Pancreas (tissue), 10 donors: ENCODE results near the gene SORCS2. TPM values are rescaled to one million over a fixed set of nuclear protein-coding genes. Genes with fewer than 3 reads are reported as not detected.

ENCODE experiments used
- ATAC-seq, 4 donors: fragments of 200-7000 bp; cut with Tn5 transposase; one replicate each; pipeline versions ENCODE4 v1.8.0 to v1.9.1; 2020; ENCODE audit warnings: mild to moderate bottlenecking in 4 of 4, moderate library complexity in 4 of 4
- DNase-seq, 6 donors: peaks; one replicate each; pipeline ENCODE4 v3.0.0-alpha.2; 2020
- FAIRE-seq: peaks from 2 replicates; lab custom pipeline; 2012; peaks lifted over from hg19 to GRCh38; lab: Jason Lieb, UNC
- H3K27ac ChIP-seq, 4 donors: fragments of 200-600 bp; sonication (generic); 1 replicate in 3 of 4; 2 replicates in 1 of 4; pipeline versions ENCODE4 v1.5.0 to v1.8.0; 2020
- H3K27me3 ChIP-seq, 4 donors: fragments of 200-600 bp; one replicate each; pipeline ENCODE4 v1.8.0; 2021
- H3K36me3 ChIP-seq, 3 donors: fragments of 200-600 bp; sonication (generic) in 1 of 3; one replicate each; pipeline versions ENCODE4 v1.5.0 to v1.8.0; 2020 to 2021
- H3K4me1 ChIP-seq, 3 donors: fragments of 200-600 bp; one replicate each; pipeline ENCODE4 v1.8.0; 2021
- H3K4me3 ChIP-seq, 4 donors: fragments of 200-600 bp; sonication (generic) in 2 of 4; one replicate each; pipeline versions ENCODE4 v1.5.0 to v1.8.0; 2020 to 2021
- H3K9me3 ChIP-seq, 4 donors: fragments of 200-600 bp; one replicate each; pipeline ENCODE4 v1.8.0; 2021
- CTCF ChIP-seq, 4 donors: fragments of 200-600 bp; sonication (generic) in 3 of 4; IDR thresholded peaks; one replicate each; pipeline versions ENCODE4 v1.5.0 to v1.8.0; 2021; ENCODE audit warnings: antibody characterized with exemption in 4 of 4
- WGBS, 2 donors: extraction: QIAGEN DNeasy Blood & Tissue Kit; methylation state at CpG; one replicate each; pipeline ENCODE4 v1.1.7; 2013; 5-methylcytosine and 5-hydroxymethylcytosine counted together
- intact Hi-C, 3 donors: fragments of 100-400 bp; cut with DNase I; formaldehyde crosslinking; loops; one replicate each; pipeline versions ENCODE4 v1.11.1 to v1.14.2; 2022
- polyA plus RNA-seq, 2 donors: library from polyadenylated mRNA; stranded (reverse); fragments of 200-250 nt; gene quantifications; one replicate each; pipeline ENCODE4 v1.2.3, GENCODE V29; 2013
- total RNA-seq, 6 donors: library from RNA; stranded (reverse); fragmentation: NEBNext Ultra II Directional in 4 of 6; extraction: Animal tissue kit (Norgen Biotek cat#: 25700) in 4 of 6; gene quantifications; one replicate each; pipeline versions ENCODE4 v1.2.1 to v1.2.4, GENCODE V29; 2021 to 2023
- donor health status: healthy with polysubstance abuse.
- donor health status: DM: no; HTN: no; CAD: no; lungs with moderate emphysema.
- donor health status: DM: no; HTN: no; CAD: no.
- donor health status: control.
- donor health status: control.
- donor health status: Bipolar disorder and iron deficiency.
- donor health status: DM: yes; HTN: yes; CAD: no.
- donor health status: DM: no; HTN: no; CAD: no.
- donor health status: DM: no; HTN: no; CAD: no.
- donor health status: DM: yes; HTN: yes; CAD: no.

The SORCS2 gene
- total and polyA plus RNA-seq, 8 donors, result 0.14 to 1.7 (median 0.42) TPM

- H3K27me3 ChIP-seq, result peaks cover 0 to 22% (median 3%) of the 10 kb centered on the region in 4 donors
- no peak for TF ChIP-seq CTCF (IDR thresholded peaks at IDR 0.05)
- H3K4me3 ChIP-seq, result no peak overlapping the region
- H3K4me1 ChIP-seq, result peaks cover 0 to 4% (median 0%) of the 10 kb centered on the region in 3 donors
- no peak for ATAC-seq
- H3K9me3 ChIP-seq, result no peaks in the 10 kb centered on the region
- DNase-seq, result peak in 2 of 6 donors; percentile 5 to 10
- FAIRE-seq, result no peak
- no peak overlapping the region for H3K27ac ChIP-seq
- H3K36me3 ChIP-seq, result no peaks in the 10 kb centered on the region
- intact Hi-C loops, result loop anchor here in 2 of 3 donors (5.0 to 10.0 kb wide), 2 partner anchors 518 to 526 kb away; no protein-coding TSS in a partner anchor
- 39 to 44% methylated on average over 5 of the region's 5 CpGs for WGBS, 2 donors
Measured at GRCh38 chr4:7196736-7197135, 4.4 kb downstream of the SORCS2 start.

GRCh38 chr4:7197910-7198309 is 5.6 kb downstream of the SORCS2 start:
- DNase-seq (peak in 2 of 6 donors; percentile 6 to 43), FAIRE-seq (no peak), ATAC-seq (no peak)
- Histone ChIP-seq H3K36me3 (no peaks in the 10 kb centered on the region), H3K4me1 (peaks cover 0 to 3% (median 0%) of the 10 kb centered on the region in 3 donors), H3K27ac (no peak overlapping the region), H3K27me3 (peaks cover 0 to 22% (median 3%) of the 10 kb centered on the region in 4 donors), H3K9me3 (no peaks in the 10 kb centered on the region), H3K4me3 (no peak overlapping the region)
- no peak for TF ChIP-seq CTCF (IDR thresholded peaks at IDR 0.05)
- WGBS, 2 donors, result 82 to 95% methylated on average over 5 of the region's 5 CpGs
- intact Hi-C loops, result loop anchor here in 2 of 3 donors (5.0 to 10.0 kb wide), 2 partner anchors 517 to 524 kb away; no protein-coding TSS in a partner anchor

GRCh38 chr4:7198440-7199128 is 6.2 kb downstream of the SORCS2 start:
- no peaks in the 10 kb centered on the region for H3K36me3 ChIP-seq
- H3K27me3 ChIP-seq, result peaks cover 0 to 15% (median 2%) of the 10 kb centered on the region in 4 donors
- no peaks in the 10 kb centered on the region for H3K9me3 ChIP-seq
- intact Hi-C loops, result loop anchor here in 2 of 3 donors (5.0 to 10.0 kb wide), 2 partner anchors 516 to 524 kb away; no protein-coding TSS in a partner anchor
- no peak for TF ChIP-seq CTCF (IDR thresholded peaks at IDR 0.05)
- no peak overlapping the region for H3K27ac ChIP-seq
- H3K4me3 ChIP-seq, result no peak overlapping the region
- H3K4me1 ChIP-seq, result no peaks in the 10 kb centered on the region
- 75 to 85% methylated on average over 20 of the region's 20 CpGs for WGBS, 2 donors
- DNase-seq, result peak in 1 of 6 donors; percentile 43
- FAIRE-seq, result no peak
- ATAC-seq, result no peak

GRCh38 chr4:7199129-7199725 is 6.9 kb downstream of the SORCS2 start:
- no peak overlapping the region for H3K4me3 ChIP-seq
- peaks cover 0 to 11% (median 0%) of the 10 kb centered on the region in 4 donors for H3K27me3 ChIP-seq
- DNase-seq (peak in 1 of 6 donors; percentile 48), ATAC-seq (no peak), FAIRE-seq (no peak)
- no peak for TF ChIP-seq CTCF (IDR thresholded peaks at IDR 0.05)
- H3K36me3 ChIP-seq, result no peaks in the 10 kb centered on the region
- WGBS, 2 donors, result 76 to 80% methylated on average over 14 to 15 of the region's 15 CpGs
- no peaks in the 10 kb centered on the region for H3K4me1 ChIP-seq
- no peaks in the 10 kb centered on the region for H3K9me3 ChIP-seq
- H3K27ac ChIP-seq, result no peak overlapping the region
- intact Hi-C loops, result loop anchor here in 2 of 3 donors (5.0 to 10.0 kb wide), 2 partner anchors 516 to 523 kb away; no protein-coding TSS in a partner anchor
